GM19463 (cell line): ENCODE data around the gene ATMIN.

Source experiments
- ATAC-seq: cut with Tn5 transposase; IDR thresholded peaks from one replicate; pipeline ENCODE4 v1.9.1; 2021; ENCODE audit warnings: mild to moderate bottlenecking, moderate library complexity; ENCODE audit not compliant: unreplicated experiment

Gene ATMIN

GRCh38 chr16:81035398-81035974, at the start of gene ATMIN:
Gene ATMIN, plus strand, starts transcription at chr16:81035842. Its CDS starts 29 bp downstream, at chr16:81035871.
- ATAC-seq, result peak; percentile 89

- ATAC-seq, result no peak
Measured at GRCh38 chr16:80986557-80986956, 49.1 kb upstream of the ATMIN start.

GRCh38 chr16:80988756-80989155, 46.9 kb upstream of the ATMIN start:
- no peak for ATAC-seq

GRCh38 chr16:80989801-80990200, 45.8 kb upstream of the ATMIN start:
- no peak for ATAC-seq

GRCh38 chr16:80990577-80990976, 45.1 kb upstream of the ATMIN start:
- no peak for ATAC-seq

- no peak for ATAC-seq
Measured at GRCh38 chr16:80990978-80991377, 44.7 kb upstream of the ATMIN start.

- ATAC-seq, result no peak
Measured at GRCh38 chr16:80991792-80992430, 43.7 kb upstream of the ATMIN start.

- ATAC-seq, result no peak
Measured at GRCh38 chr16:80992676-80993293, 42.9 kb upstream of the ATMIN start.

- ATAC-seq, result no peak
Measured at GRCh38 chr16:80993307-80993706, 42.3 kb upstream of the ATMIN start.

GRCh38 chr16:80993834-80994233, 41.8 kb upstream of the ATMIN start:
- ATAC-seq, result no peak

- ATAC-seq, result no peak
Measured at GRCh38 chr16:80994451-80994850, 41.2 kb upstream of the ATMIN start.

- ATAC-seq, result peak; percentile 21
Measured at GRCh38 chr16:80996688-80997138, 38.9 kb upstream of the ATMIN start.

- peak; percentile 66 for ATAC-seq
Measured at GRCh38 chr16:80997139-80997798, 38.4 kb upstream of the ATMIN start.

- ATAC-seq, result no peak
Measured at GRCh38 chr16:80997964-80998620, 37.5 kb upstream of the ATMIN start.

- ATAC-seq, result no peak
Measured at GRCh38 chr16:81000873-81001272, 34.8 kb upstream of the ATMIN start.

- ATAC-seq, result no peak
Measured at GRCh38 chr16:81001330-81001729, 34.3 kb upstream of the ATMIN start.

GRCh38 chr16:81003064-81003463, 32.6 kb upstream of the ATMIN start:
- ATAC-seq, result no peak

- ATAC-seq, result no peak
Measured at GRCh38 chr16:81003610-81004460, 31.8 kb upstream of the ATMIN start.

GRCh38 chr16:81004646-81005353, 30.8 kb upstream of the ATMIN start:
- ATAC-seq, result no peak
